ENCODE results near the gene BCL11A. TPM values are rescaled to one million over a fixed set of nuclear protein-coding genes. Genes with fewer than 3 reads are reported as not detected.

Gene BCL11A
- polyA plus RNA-seq, 3 donors: 12.7 to 14.2 (median 12.8) TPM

GRCh38 chr2:60408811-60409530 lies 144.5 kb downstream of the BCL11A start:
- no peak for DNase-seq (ENCODE audit: extremely low read depth in 1 of 11, low read depth in 9 of 11, low spot score in 4 of 11)

- DNase-seq (ENCODE audit: extremely low read depth in 1 of 11, low read depth in 9 of 11, low spot score in 4 of 11): no peak
These were observed 145.2 kb downstream of the BCL11A start for GRCh38 chr2:60408207-60408606.

- DNase-seq (ENCODE audit: extremely low read depth in 1 of 11, low read depth in 9 of 11, low spot score in 4 of 11): no peak
These were observed 146.1 kb downstream of the BCL11A start for GRCh38 chr2:60407398-60407797.

GRCh38 chr2:60406192-60406591 lies 147.3 kb downstream of the BCL11A start:
- peak in 1 of 11 donors; percentile 25 for DNase-seq (ENCODE audit: extremely low read depth in 1 of 11, low read depth in 9 of 11, low spot score in 4 of 11)

GRCh38 chr2:60405271-60405919 lies 148.1 kb downstream of the BCL11A start:
- DNase-seq (ENCODE audit: extremely low read depth in 1 of 11, low read depth in 9 of 11, low spot score in 4 of 11): no peak

Other genes starting within 250 kb of the BCL11A start
- 10 to 100 TPM; 20.5 to 25.6 (median 23.0) TPM for gene PAPOLG, start 202.6 kb upstream of the BCL11A start, polyA plus RNA-seq (ENCODE audit: insufficient read length in 3 of 3)

Data from renal cortex interstitium (tissue), 11 donors.